ENCODE results near the gene ZNF132.
"Not testable (repeated sequence)": the region's sequence is repeated elsewhere in the genome, so short reads cannot be mapped to it uniquely, and the experiment has no call there.

ZNF132 gene

DNA sequence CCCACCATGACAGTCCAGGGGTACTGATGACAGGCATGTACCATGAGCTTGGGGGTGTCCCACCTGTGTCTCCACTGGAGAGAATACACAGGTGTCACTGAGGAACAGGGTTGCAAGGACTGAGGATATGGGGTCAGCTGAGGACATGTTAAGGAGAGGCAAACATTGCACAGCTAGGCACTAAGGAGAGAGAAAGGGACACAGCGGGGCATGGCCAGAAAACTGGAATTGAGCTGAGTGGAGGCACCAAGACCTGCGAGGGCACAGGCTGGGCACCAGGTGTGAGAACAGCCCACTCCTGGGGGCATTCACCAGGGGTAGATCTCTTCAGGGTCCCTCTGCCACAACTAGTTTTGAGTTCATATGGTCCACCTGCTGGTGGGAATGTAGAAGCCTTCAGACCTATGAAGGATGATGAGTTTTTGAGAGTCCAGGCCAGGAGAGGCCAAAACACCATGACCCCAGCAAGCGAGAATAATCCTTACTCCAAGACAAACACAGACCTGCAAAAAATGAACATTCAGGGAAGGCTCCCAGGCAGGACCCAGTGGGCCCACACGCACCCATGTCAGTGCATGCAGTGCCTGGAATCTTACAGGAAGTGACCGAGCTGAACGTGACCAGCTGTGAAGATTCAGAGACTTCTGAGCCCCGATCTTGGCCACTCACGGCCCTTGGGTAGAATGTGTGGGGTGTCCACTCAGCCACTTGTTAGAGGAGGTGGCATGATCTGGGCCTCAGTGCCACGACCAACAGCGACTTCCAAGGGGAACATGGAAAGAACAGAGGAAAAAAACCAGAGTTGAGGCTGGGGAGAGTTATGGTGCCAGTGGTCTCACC is 32.9 kb downstream of the ZNF132 start:
- DNase-seq (ENCODE audit: low spot score): no peak

DNA sequence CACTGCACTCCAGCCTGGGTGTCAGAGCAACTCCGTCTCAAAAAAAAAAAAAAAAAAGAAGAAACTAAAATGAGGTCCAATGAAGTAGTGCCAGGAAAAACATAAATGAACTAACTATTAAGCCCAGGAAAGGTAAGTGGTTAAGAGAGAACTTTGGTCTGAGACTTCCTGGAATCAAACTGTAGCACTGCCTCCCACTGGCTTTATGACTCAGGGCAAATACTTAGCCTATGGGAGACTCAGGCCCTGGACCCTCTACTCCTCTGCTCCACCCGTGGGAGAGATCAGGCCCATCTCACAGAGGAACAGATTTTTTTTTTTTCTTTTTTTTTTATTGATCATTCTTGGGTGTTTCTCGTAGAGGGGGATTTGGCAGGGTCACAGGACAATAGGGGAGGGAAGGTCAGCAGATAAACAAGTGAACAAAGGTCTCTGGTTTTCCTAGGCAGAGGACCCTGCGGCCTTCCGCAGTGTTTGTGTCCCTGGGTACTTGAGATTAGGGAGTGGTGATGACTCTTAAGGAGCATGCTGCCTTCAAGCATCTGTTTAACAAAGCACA is 36.0 kb downstream of the ZNF132 start:
- DNase-seq (ENCODE audit: low spot score): not testable (repeated sequence)

DNA sequence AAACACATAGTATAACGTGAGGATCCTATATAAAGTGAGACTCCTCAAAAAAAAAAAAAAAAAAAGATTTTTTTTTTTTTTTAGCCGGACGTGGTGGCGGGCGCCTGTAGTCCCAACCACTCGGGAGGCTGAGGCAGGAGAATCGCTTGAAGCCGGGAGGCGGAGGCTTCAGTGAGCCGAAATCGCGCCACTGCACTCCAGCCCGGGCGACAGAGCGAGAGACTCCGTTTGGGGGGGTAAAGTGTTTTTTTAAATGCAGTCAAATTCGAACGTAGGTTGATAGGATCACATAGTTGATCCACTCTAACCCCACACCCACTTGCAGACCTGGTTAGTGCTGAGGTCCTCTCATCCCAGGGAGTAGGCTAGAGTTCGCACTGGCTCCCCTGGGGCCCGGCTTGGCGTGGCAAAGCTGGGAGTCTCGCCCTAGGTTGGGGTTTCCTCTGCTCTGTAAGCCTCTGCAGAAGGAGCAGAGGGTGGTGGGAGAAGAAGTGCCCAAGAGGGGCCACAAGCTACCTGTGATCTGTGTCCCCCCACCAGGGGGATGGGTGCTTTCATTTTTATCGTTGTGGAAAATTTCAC is 38.0 kb downstream of the ZNF132 start:
- DNase-seq (ENCODE audit: low spot score): no peak

DNA sequence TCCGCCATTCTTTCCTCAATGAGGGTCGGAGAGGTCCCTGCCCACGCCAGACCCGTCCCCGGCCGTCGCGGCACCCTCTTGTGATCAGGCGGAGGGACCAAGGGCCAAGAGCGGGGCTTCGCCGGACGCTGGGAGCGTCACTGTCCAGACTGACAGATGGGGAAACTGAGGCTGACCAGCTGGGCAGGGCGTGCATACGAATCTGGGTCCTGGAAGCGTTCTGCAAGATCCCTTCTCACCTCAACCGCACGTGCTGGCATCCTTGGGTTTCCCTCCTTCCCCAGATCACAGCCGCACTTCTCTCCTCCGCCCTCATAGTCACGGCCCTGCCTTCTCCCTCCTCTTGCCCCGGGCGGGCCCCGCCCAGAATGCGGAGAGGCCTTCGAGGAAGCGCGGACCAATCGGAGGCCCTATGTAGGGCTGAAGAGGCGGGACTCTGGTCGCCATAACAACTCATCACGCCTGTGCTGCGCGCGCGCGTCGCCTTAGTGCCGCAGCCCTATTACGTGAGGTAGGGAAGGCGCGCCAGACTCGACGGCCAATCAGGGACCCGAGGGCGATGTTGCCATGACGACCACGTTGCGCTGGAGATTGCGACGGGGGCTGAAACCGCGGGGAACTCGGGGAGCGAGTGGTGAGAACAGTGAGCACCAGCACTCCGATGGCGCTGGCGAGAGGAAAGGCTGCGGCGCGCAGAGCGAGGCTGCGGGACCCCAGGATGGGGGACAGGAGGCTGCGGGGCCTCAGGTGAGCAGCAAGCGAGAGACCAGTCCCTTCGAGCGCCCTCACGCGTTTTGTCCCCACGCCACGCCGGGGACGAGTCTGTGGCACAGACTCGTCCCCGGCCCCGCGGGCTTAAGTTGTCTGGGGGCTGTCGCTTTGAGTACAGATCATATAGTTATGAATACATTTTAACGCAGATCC is 38.8 kb downstream of the ZNF132 start:
- DNase-seq (ENCODE audit: low spot score): peak; percentile 100

DNA sequence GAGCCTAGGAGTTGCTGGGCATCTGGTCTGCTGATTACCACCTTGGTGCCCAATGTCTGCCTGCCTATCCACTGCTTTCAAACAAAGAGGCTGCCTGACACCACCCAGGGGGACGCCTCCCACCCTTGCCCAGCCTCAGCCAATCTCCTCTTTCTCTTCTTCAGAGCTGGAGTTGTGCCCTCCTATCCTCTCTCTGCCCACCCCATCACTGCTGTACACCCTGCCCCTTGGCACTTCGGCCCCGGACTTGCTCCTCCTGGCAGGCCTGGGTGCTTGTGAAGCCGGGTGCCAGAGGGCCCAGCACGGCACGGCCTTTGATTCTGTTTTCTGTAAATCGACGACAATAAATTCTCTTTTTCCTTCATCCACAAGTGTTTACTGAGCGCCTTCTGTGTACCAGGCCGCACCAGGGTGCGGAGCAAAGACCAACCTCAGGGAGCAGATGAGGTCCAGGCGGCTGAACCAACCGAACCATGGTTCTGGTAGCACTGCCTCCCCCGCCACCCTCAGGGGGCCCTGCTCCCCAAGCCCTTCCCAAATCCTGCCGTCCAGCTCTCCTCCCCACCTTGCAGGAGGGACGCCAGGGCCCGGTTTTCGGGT is 39.5 kb downstream of the ZNF132 start:
- peak; percentile 28 for DNase-seq (ENCODE audit: low spot score)

DNA sequence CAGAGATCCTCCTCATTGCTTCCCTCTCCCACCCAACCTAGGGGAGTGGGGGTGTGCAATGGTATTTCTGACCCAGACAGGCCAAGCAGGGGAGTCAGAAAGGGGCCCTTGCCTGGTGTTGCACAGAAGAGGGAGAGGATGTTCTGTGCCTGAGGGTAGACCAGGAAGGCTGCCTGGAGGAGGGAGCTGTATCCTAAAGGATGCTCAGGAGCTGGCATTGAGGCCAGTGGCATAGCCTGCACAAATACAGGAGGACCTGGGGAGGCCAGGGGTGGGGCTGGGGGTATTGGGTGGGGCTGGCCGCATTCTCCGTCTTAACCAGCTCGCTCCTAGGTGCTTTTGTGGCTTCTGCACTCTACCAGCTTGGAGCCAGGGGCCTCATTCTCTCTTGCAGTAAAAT is 40.0 kb downstream of the ZNF132 start:
- DNase-seq (ENCODE audit: low spot score): no peak

DNA sequence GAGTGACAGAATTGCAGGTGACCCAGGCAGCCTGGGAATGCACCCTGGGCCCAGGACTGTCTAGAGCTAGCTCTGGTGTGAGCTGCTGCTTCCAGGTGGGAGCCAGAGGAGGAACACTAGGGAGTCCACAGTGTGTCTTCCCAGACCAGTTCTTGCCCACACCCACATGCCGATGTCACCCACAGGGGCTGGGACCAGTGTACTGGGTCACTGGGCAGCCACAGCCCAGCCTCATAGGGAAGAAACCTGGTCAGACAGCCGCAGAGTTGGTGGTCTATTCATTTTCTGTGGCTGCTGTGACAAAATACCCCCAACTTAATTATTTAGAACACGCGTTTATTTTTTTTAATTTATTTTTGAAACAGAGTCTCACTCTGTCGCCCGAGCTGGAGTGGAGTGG is 41.4 kb downstream of the ZNF132 start:
- DNase-seq (ENCODE audit: low spot score): no peak

DNA sequence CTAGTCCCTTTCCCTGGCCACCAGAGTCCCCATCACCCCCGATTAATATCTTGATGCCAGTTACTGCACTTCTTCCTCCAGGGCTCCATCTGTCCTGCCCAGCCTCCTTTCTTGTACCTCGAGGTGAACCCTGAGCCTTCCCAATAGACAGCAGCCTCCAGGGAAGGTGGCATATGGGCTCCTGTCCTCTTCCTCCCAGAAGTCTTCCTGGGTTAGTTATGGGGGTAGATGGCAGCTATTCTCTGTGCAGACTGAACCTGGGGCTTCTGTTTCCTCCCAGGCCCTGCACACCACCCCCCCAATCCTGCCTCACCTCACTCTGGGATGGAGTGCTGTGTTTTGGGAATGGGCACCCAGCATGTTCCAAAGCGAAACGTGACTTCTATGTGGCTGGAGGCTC is 41.9 kb downstream of the ZNF132 start:
- no peak for DNase-seq (ENCODE audit: low spot score)

DNA sequence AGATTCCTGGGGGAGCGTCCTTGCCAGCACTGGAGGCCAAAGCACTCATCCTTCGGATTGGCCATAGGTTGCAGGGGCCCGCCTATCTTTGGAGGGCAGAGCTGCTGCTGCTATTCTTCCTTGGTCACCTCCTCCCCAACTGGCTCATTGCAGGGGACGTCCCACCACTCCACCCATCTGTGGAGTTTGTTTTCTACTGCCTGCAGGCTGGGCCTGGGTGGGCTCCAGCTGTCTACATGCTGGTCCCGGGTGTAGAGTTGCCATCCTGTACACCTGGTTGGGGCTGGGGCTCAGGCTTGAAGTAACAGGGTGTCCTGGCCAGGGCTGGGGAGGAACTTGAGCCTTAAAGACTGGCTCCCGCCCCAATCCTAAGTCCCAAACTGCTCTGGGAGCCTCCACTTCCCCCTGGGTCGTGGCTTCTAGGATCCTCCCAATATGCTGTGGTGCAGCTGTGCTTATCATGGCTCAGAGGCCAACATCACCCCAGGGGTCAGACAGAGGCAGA is 42.4 kb downstream of the ZNF132 start:
- DNase-seq (ENCODE audit: low spot score): no peak

DNA sequence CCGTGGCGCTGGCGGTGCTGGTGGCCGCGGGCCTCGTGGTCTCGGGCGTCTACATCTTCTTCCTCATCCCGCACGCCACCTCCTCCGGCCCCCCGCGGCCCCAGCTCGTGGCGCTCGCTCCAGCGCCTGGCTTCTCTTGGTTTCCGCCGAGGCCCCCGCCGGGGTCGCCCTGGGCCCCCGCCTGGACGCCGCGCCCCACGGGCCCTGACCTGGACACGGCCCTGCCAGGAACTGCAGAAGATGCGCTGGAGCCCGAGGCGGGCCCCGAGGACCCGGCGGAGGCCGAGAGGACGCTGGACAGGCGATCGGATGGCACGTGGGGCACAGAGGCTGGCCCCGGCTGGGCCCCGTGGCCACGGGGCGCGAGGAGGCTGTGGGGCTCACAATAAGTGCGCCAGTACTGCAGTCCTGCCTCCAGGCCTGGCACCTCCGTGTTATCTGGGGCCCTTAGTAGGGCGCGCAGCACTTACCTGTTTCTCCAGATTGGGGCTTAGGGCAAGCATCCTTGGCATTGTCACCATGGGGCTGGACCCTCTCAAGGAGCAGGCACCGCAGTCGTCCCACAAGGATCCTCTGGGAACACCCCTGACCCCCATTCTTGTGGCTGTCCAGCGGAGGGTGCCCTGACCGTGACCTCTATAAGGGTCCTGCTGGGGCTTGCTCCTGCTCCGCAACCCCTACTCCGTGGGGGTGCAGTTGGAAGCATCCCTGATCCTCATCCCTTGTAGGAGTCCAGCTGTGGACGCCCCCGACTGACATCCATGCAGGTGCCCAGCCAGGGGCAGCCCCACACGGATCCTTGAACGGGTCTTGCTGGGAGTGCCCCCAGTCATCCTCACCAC is 43.0 kb downstream of the ZNF132 start:
- no peak for DNase-seq (ENCODE audit: low spot score)

DNA sequence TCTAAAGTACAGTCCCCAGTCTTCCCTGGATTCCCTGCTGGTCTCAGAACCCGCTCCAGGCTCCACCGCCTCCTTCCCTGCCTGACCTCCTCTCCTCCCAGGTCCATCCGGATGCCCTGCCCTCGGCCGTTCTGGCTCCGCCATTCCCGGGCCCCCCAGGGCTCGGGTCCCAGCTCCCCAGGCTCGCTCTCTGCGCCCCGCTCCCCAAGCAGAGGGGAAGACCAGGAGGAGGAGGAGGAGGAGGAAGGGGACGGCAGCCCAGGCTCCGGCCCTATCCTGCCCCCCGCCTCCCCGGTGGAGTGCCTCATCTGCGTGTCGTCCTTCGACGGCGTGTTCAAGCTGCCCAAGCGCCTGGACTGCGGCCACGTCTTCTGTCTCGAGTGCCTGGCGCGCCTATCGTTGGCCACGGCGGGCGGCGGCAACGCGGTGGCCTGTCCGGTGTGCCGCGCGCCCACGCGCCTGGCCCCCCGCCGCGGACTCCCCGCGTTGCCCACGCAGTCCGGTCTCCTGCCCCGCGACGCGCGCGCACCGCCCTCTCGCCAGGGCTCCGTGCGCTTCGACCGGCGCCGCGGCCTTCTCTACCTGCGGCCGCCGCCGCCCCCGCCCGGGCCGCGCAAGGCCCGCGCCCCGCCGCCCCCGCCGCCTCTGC is 43.9 kb downstream of the ZNF132 start:
- no peak for DNase-seq (ENCODE audit: low spot score)

DNA sequence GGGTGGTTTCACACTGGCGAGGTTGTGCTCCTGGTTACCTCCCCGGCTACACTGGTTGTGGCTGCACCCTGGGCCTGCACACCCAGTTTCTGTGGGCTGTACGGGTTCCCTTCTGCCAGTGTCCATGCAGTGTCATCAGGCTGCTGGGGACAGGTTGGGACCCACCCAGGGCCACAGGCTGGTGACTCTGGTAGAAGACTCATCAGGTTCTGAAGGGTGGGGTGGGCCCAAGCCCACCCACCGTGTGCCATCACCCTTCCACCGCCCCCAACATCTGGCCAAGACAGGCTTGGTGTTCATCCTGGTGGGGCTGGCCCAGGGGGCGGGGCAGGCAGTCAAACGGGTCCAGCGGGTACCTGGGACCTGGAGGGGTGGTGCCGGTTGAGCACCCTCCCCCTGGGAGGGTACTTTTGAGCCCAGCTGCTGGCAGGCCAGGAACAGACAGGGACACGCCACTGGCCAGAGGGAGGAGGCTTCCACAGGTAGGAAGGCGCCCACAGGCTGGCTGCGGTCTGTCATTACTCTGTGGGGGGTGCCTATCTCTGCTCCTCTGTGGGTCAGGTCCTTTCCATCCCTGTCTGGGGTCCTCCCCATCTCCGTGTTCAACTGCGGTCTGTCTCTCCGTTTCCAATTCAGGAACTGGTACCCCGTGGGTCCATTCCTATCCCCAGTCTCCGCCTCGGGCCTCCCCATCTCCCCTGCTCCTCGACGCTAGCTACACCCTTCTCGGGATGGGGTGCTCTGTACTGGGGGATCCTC is 44.6 kb downstream of the ZNF132 start, which contains the start of gene RNF225:
RNF225 (plus strand) TSS at position 437 of the 759 bp plus-strand sequence. CDS start 434 bp downstream, outside the sequence.
- DNase-seq (ENCODE audit: low spot score): no peak

DNA sequence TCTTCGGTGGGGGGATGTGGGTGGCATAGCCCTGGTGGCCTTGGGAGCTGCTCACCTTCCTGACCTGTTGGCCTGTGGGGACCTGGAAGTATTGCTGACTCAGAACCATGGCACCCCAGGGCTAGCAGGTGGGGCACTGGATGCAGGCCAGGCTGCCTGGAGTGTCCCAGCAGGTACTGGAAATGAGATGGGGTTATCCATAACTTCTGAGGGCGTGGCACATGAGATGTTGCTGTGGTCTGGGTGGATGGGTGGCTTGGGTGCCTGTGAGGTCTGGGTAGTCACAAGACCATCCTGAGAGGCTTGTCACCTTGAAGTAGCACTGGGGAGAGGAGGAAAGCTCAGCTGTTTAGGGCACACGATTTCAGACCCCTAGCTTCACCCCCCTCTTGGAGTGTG is 45.1 kb downstream of the ZNF132 start:
- DNase-seq (ENCODE audit: low spot score): no peak

DNA sequence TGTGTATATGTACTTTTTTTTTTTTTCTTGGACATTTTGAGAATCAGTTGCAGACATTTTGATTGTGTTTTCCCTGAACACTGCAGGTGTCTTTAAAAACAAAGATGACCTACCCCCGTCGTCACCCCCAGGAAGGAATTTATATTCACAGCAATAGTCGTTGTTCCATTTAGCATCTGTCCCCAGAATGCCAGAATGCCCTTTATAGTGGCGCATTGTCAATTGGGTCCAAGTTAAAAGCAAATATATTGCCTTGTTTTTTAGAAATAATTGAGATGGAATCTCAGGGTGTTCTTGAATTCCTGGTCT is 46.3 kb downstream of the ZNF132 start:
- DNase-seq (ENCODE audit: low spot score): no peak

DNA sequence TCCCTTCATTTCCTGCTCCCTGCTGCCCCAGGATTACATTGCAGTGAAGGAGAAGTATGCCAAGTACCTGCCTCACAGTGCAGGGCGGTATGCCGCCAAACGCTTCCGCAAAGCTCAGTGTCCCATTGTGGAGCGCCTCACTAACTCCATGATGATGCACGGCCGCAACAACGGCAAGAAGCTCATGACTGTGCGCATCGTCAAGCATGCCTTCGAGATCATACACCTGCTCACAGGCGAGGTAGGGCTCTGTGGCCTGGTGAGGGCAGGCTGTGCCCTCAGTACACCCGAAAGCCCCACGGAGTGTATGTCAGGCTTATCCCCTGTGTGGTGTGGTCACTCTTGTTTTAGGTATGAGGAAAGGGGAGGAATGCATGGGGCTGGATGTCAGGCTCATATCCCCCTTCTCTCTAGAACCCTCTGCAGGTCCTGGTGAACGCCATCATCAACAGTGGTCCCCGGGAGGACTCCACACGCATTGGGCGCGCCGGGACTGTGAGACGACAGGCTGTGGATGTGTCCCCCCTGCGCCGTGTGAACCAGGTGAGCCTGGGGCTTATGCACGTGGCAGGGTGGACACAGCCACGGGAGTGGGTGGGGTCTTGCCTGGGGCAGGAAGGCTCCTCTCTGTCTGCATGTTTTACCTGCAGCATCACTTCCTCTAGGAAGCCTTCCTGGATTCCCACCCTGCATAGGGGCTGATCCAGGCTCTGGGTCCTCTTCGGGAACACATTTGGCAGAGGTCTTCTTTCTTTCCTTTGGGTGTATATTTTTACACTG is 46.8 kb downstream of the ZNF132 start:
- no peak for DNase-seq (ENCODE audit: low spot score)

DNA sequence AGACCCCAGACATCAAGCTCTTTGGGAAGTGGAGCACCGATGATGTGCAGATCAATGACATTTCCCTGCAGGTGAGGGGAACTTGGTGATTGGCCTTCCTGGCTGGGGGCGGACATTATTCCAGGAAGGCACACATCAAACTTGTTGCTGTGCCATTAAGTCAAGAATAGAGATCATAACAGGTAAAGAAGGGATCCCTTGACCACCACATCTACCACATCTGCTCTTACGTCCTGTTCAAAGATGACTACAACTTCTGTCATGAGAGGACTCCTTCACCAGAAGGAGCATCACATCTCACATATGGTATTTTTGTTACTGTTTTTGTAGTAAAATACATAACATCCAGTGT is 51.8 kb downstream of the ZNF132 start:
- no peak for DNase-seq (ENCODE audit: low spot score)

DNA sequence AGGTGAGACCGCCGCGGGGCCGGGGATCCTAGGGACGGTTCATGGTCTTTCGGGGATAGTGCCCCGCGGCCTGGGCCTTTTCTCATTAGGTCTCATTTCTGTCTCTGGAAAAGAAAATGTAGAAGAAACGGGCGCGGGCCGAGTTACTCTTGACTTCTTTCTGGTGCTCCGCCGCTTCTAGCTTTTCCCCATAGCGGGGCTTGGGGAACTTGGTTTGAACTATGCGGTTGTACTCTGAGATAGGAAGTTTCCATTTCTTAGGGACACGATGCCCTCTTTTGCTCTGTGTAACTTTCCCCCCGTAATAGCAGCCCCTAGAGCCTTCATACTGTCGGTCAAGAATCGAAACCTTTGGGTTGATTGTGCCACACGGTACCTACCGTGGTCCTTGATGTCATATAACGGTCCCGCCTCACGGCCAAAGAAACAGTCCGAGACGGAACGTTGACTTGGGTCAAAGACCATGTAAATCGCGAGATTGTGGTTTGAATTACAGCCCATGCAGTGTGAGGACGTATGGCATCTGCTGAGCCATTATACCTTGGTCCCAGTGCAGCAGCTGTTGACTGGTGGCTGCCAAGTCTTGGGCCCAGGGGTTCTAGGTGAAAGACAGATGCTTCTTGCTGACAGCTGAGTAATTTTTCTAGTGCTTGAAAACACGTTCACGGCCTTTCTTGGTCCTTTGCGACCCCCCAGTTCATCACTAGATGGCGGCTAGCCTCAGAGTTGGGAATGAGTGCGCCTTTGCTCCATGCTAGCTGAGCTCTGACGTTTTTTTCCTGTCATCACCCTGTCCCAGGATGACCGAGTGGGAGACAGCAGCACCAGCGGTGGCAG is 52.4 kb downstream of the ZNF132 start:
- no peak for DNase-seq (ENCODE audit: low spot score)

Measured in AG08395 (cell line).